Thoracic aorta (tissue), 2 donors: Measurements from ENCODE around the gene CORT. TPM values are rescaled to one million over a fixed set of nuclear protein-coding genes. Genes with fewer than 3 reads are reported as not detected.

ENCODE experiments used
- ATAC-seq: fragments of 150-250 bp; one replicate; pipeline ENCODE4 v1.8.0; 2017; ENCODE audit warnings: low read depth; ENCODE audit not compliant: insufficient number of reproducible peaks, low FRiP score
- DNase-seq: peaks from one replicate; pipeline ENCODE4 v3.0.0-alpha.2; 2020; ENCODE audit warnings: low spot score
- H3K27ac ChIP-seq, 2 donors: fragments of 200-600 bp; sonication (generic); 1 replicate in 1 of 2; 2 replicates in 1 of 2; pipeline ENCODE4 v1.5.1; 2016; ENCODE audit warnings: mild to moderate bottlenecking in 2 of 2, moderate library complexity in 2 of 2
- H3K27me3 ChIP-seq: fragments of 200-600 bp; sonication (generic); replicated peaks from 2 replicates; pipeline ENCODE4 v1.6.0; 2016; ENCODE audit warnings: mild to moderate bottlenecking; ENCODE audit not compliant: insufficient read depth
- H3K36me3 ChIP-seq: fragments of 200-600 bp; sonication (generic); one replicate; pipeline ENCODE4 v1.5.1; 2016
- H3K4me1 ChIP-seq, 2 donors: fragments of 200-600 bp; sonication (generic); 1 replicate in 1 of 2; 2 replicates in 1 of 2; pipeline versions ENCODE4 v1.5.1 to v1.6.0; 2016; ENCODE audit warnings: low read depth in 2 of 2, mild to moderate bottlenecking in 1 of 2; ENCODE audit not compliant: control insufficient read depth in 1 of 2
- H3K4me3 ChIP-seq: fragments of 200-600 bp; sonication (generic); 2 replicates; pipeline ENCODE4 v1.5.1; 2016; ENCODE audit warnings: mild to moderate bottlenecking
- H3K9me3 ChIP-seq: fragments of 200-600 bp; sonication (generic); 2 replicates; pipeline ENCODE4 v1.5.1; 2016
- CTCF ChIP-seq: fragments of 200-600 bp; sonication (generic); IDR thresholded peaks from one replicate; pipeline ENCODE4 v1.5.1; 2019; ENCODE audit warnings: antibody characterized with exemption
- total RNA-seq, 2 donors: library from RNA; depleted of rRNA; stranded (reverse); fragments of >200 nt; gene quantifications; one replicate each; pipeline versions ENCODE4 v1.1.0 to v1.2.3, GENCODE V29; 2016

Gene CORT
- total RNA-seq, 2 donors from 2014 or later, result not detected

GRCh38 chr1:10479296-10479695 lies 29.5 kb downstream of the CORT start:
- no peak for DNase-seq
- no peak overlapping the region for H3K27ac ChIP-seq
- H3K9me3 ChIP-seq, result no peaks in the 10 kb centered on the region
- H3K36me3 ChIP-seq, result no peaks in the 10 kb centered on the region
- no peak for ATAC-seq
- H3K4me1 ChIP-seq, result peaks cover 9 to 17% of the 10 kb centered on the region in 2 donors
- no peak overlapping the region for H3K4me3 ChIP-seq
- no peaks in the 10 kb centered on the region for H3K27me3 ChIP-seq
- no peak for TF ChIP-seq CTCF

- Histone ChIP-seq H3K36me3 (no peaks in the 10 kb centered on the region), H3K27me3 (no peaks in the 10 kb centered on the region), H3K27ac (no peak overlapping the region), H3K4me1 (peaks cover 5 to 10% of the 10 kb centered on the region in 2 donors), H3K4me3 (no peak overlapping the region), H3K9me3 (no peaks in the 10 kb centered on the region)
- TF ChIP-seq CTCF, result no peak
- DNase-seq (no peak), ATAC-seq (no peak)
Observed at GRCh38 chr1:10480614-10481013, 30.8 kb downstream of the CORT start.

- Histone ChIP-seq H3K9me3 (no peaks in the 10 kb centered on the region), H3K27me3 (no peaks in the 10 kb centered on the region), H3K4me3 (no peak overlapping the region), H3K27ac (no peak overlapping the region), H3K4me1 (no peaks in the 10 kb centered on the region), H3K36me3 (no peaks in the 10 kb centered on the region)
- no peak for ATAC-seq
- TF ChIP-seq CTCF, result no peak
- DNase-seq, result no peak
Observed at GRCh38 chr1:10484521-10484920, 34.7 kb downstream of the CORT start.

DNA sequence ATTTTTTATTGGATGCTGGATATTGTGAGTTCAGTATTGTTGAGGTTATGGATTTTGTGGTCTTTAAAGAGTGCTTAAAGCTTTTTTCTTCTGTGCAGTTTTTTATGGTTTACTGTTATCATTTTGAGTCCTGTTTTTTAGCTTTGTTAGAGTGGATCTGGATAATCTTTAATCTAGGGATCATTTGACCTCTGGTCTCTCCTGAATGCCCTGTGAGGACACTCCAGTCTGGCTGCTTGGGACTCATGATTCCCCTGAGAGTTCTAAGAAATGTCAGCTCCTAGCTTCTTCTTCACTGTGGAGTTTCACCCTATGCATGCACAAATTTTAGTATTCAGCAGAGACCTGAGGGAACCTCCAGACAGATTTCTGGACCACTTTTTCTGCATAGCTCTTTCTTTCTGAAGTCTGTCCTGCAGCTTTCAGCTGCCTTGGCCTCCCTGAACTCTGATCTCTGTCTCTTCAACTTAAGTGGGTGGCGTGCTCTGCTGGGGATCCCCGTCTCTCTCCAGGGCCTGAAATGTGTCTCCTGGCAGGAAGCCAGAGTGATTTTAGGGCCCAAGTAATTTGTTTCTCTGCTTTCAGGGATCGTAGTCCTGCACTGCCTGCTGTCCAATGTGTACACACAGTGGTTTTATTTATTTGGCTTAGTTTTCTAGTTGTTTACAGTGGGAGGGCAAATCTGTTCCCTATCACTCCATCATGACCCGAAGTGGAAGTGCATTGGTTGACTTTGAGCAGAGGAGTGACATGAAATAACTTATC lies 39.6 kb downstream of the CORT start:
- peaks cover 0 to under 1% of the 10 kb centered on the region in 2 donors for H3K4me1 ChIP-seq
- DNase-seq, result no peak
- H3K36me3 ChIP-seq, result no peaks in the 10 kb centered on the region
- no peaks in the 10 kb centered on the region for H3K27me3 ChIP-seq
- no peak overlapping the region for H3K27ac ChIP-seq
- no peak for ATAC-seq
- H3K4me3 ChIP-seq, result no peak overlapping the region
- no peaks in the 10 kb centered on the region for H3K9me3 ChIP-seq
- TF ChIP-seq CTCF, result no peak

DNA sequence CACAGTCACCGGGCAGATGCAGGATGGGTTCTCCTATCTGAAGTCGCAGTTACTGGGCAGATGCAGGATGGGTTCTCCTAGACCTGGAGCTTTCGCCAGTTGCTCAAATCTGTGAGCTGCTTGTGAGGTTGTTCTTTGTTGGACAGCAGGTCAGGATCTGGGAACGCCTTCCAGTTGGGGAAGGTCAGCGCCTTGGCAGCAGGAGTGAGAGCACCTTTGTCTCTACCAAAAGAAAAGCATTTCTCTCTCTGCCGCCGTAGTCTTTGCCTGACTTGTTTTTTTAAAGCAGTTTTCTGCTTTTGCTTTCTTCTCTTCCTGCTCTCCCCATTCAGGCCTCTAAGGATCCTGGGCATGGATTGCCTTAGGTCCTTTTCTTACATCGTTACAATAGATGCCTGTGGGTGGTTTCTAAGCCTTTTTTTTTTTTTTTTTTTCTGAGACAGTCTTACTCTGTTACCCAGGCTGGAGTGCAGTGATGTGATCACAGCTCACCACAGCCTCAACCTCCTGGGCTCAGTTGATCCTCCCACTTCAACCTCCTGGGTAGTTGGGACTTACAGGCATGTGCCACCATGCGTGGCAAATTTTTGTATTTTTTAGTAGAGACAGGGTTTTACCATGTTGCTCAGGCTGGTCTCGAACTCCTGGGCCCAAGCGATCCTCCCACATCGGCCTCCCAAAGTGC lies 40.6 kb downstream of the CORT start:
- TF ChIP-seq CTCF, result no peak
- DNase-seq (no peak), ATAC-seq (no peak)
- Histone ChIP-seq H3K27me3 (no peaks in the 10 kb centered on the region), H3K4me3 (no peak overlapping the region), H3K4me1 (peaks cover 7 to 10% of the 10 kb centered on the region in 2 donors), H3K27ac (no peak overlapping the region), H3K9me3 (no peaks in the 10 kb centered on the region), H3K36me3 (no peaks in the 10 kb centered on the region)
